NCI-H1417 treated with DMSO at 0.1 percent for 48 hours (cell line): Measurements from ENCODE around the gene DNAJB1.
"Not testable (repeated sequence)": the region's sequence is repeated elsewhere in the genome, so short reads cannot be mapped to it uniquely, and the experiment has no call there.

Source experiments
- DNase-seq: peaks from one replicate; lab custom pipeline; 2025; lab: John Stamatoyannopoulos, UW

Gene DNAJB1

DNA sequence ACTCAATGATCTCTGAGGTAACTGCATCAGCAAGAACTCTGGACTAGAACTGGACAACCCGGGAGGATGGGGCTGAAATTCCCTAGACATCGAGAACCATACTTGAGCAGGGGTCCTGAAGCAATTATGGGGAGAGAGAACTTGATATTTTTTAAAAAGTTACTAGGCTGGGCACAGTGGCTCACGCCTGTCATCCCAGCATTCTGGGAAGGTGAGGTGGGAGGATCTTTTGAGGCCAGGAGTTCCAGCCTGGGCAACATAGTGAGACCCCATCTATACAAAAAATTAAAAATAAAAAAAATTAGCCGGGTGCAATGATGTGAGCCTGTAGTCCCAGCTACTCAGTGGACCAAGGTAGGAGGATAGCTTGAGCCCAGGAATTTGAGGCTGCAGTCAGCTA is 2.3 kb upstream of the DNAJB1 start:
- no peak for DNase-seq

DNA sequence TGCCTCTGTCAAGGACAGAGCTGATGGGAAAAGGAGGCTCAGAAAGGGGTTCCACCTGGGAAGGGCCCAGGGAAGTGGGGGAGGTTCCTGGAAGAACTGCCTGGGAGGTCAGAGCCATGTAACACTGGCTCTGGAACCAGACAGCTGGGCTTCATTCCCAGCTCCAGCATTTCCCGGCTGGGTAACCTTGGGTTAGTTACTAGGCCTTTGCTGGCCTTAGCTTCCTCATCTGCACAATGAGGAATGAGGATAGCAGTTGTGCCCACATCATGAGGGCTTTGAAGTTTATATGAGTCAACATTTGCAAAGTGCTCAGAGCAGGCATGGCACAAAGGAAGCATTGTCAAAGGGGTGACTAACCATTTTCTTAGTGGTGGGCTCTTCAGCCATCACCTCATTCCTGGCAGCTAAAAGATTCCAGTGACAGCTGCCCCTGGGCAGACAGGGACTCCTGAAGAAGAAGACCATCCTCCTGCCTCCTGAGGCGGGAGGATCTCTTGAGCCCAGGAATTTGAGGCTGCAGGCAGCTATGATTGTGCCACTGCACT is 1.7 kb upstream of the DNAJB1 start:
- no peak for DNase-seq

DNA sequence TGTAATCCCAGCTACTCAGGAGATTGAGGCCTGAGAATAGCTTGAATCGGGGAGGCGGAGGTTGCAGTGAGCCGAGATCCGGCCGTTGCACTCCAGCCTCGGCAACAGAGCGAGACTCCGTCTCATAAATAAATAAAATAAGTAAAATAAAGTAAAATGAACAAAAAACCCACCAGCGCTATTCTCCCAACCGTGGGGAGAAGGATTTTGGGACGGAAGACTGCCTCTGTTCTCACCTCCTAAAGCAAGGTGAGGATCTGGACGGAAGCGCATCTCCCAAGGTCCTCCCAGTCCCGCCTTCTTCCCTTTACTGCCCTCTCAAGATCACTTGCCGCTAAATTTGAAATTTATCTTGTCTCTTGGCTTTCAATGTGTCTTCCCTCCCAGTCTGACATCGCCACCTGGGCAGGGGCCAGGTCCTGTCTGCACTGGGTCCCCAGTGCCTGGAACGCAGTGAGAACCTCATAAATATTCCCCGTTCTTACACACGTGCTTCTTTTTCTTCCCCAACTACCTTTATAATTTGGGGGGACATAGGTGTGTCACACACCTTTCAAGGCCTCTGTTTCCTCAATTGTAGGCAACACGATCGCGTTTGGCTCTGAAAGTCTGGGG is 1.2 kb upstream of the DNAJB1 start:
- no peak for DNase-seq

DNA sequence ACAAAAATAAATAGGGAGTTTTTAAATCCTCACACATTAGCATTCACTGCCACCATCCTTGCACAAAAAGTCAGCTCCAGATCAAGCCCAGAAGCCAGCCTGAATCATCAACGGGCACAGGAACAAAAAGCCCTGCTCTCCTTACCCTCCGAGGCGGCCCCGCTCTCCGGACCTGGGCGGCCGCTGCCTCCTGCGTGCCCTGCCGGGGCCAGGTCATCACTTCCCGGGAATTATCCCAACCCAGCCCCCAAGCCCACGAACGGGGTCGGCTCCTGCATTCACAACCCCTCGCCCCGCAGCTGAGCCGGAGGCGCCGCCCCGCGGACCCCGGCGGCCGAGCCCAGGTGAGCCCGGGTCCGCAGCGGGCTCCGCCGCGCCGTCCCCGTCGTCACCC is 754 bp downstream of the DNAJB1 start:
- no peak for DNase-seq

DNA sequence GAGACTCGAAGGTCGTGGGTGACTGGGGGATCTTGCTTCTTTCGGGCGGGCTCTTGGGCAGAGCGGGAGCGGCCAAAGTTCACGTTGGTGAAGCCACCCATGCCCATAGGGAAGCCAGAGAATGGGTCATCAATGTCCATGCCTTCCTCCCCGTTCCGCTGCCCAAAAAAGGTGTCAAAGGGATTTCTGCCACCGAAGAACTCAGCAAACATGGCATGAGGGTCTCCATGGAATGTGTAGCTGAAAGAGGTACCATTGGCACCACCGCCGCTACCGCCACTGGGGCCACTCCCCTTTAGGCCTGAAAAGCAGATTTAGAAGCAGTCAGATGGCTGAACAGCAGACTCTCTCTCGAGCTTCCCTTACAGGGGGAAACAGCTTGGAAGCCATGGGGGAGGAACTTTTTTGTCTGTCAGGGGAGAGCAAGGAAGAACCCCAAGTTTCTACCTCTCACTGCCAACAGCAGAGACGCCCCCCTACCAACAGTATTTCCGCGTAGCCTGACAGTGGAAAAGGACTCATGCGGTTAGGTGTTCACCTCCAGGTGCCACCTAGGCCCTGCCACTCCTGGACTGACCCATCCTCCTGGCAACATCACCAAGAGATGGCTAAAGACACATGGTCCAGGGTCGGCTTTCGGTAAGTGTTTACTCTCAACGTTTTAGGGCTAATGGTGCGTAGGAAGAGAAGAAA is 1.3 kb downstream of the DNAJB1 start:
- no peak for DNase-seq

DNA sequence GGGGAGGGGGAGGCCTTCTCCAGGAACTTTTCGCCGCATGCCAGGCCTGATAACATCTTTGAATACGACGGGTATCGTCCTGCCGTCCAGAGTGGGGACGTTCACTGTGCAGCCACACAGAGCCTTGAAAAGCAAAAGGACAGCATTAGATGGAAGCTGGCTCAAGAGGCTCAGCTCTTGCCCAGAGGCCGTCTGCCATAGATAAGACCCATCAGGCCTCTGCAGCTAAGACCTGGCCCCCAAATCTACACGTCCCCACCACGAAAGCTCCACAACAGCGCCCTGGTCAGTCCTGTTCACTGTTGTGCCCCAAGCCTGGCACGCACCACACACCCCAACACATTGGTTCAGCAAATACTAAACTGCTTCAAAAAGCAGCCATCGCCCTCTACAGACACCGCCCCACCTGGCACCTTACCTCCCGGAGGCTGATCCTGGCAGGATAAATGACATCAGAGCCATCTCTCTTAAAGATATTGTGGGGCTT is 2.1 kb downstream of the DNAJB1 start:
- no peak for DNase-seq

DNA sequence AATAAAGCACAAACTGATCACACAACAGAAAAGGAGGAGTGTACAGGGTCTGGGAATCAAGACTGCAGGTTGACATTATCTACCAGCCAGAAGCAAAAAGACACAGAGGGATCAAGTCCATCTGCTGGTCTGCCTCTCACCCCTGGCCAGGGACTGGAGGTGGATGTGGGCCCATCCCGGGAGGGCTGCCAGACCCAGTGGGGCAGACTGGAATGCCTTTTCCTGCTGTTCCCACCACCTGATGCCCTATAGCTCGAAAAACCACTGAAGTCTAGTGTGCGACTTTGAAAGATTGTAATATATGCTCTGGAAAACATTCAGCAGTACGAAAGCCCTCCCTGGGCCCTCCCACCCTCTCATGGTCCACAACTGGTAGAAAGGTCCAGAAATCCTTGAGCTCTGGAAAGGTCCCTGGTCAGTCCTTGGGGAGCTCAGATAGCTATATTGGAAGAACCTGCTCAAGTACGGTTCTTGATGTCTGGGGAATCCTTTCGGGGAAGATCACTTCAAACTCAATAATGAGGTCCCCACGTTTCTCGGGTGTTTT is 2.6 kb downstream of the DNAJB1 start:
- no peak for DNase-seq

DNA sequence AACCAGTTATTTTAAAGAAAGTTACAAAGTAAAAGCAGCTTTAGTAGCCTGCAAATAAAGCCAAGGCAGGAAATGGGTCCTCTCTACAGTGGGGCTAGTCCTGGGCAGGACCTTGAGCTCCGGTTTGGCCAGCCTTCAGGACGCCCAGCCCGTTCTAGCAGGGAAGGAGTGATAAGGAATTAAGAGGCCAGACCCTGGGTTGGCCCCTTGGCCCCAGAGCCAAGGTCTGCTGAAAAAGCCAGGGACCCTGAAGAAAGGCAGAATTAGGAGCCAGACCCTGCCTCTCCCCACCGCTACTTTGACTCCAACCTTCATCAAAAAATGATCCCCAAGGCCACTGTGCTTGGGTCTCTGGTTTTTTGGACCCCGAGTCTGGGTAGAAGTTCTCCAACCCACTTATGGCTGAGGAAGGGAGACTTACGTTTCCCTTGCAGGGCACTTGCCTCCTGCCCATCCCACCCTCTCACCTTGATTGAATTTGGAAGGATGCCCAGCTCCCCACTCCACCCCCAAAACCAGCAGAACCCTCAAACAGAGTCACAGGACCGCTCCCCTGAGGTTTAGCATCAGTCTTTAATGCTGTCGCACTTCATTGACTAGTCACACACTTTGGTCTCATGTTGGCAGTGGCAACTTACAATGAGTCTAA is 3.9 kb downstream of the DNAJB1 start:
- no peak for DNase-seq

DNA sequence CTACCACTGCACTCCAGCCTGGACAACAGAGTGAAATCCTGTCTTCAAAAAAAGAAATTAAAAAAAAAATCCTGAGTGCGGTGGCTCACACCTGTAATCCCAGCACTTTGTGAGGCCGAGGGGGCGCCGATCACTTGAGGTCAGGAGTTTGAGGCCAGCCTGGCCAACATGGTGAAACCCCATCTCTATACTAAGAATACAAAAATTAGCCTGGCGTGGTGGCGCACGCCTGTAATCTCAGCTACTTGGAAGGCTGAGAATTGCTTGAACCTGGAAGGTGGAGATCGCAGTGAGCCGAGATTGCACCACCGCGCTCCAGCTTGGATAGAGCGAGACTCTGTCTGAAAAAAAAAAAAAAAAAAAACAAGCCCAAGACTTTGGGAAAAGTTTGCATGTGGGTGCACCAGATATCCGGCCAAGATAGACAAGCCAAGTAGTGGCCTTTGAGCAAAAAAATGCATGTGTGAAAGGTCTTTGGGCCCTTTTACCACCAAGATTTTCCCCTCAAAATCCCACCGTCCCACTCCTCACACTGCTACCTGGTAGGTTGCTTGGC is 5.7 kb downstream of the DNAJB1 start:
- DNase-seq: no peak

DNA sequence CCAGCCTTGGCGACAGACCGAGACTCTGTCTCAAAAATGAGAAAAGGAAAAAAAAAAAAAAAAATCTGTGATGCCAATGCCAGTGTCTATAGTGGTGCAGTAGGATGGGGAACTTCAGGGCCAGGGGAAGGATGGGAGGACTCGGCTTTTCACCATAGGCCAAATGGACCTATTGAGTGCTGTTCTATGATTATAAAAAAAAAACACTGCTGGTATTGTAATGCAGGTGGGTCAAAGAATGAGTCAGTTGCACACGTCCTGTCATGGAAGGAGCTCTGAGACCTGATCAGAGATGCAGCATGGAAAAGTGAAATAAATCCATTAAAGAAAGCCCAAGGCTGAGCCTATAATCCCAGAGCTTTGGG is 7.0 kb downstream of the DNAJB1 start:
- no peak for DNase-seq

DNA sequence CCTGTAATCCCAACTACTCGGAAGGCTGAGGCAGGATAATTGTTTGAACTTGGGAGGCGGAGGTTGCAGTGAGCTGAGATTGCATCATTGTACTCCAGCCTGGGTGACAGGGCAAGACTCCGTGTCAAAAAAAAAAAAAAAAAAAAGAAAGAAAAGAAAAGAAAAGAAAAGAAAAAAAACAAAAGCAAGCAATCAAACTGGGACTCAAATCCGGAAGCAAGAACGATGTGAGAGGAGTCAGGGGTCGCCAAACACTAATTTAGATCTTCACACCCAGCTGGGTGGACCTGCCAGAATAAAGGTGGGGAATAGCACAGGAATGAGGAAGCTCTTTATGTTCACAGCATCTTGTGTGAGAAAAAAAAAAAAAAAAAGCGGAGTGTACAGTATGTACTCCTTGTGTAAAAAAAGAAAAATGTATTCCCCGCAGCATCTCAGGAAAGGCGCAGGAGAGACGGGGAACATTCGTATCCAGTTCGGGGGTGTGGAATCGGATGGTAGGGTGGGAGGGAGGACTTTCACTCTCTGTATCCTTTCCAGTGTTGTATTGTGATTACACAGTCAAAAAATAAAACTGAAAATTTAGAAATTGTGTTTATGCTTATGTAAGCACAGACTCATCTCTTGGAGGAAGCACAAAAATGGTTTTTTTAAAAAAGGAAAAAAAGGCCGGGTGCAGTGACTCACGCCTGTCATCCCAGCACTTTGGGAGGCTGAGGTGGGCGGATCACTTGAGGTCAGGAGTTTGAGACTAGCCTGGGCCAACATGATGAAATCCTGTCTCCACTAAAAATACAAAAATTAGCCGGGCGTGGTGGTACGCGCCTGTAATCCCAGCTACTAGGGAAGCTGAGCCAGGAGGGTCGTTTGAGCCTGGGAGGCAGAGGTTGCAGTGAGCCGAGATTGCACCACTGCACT is 7.6 kb downstream of the DNAJB1 start:
- no peak for DNase-seq

DNA sequence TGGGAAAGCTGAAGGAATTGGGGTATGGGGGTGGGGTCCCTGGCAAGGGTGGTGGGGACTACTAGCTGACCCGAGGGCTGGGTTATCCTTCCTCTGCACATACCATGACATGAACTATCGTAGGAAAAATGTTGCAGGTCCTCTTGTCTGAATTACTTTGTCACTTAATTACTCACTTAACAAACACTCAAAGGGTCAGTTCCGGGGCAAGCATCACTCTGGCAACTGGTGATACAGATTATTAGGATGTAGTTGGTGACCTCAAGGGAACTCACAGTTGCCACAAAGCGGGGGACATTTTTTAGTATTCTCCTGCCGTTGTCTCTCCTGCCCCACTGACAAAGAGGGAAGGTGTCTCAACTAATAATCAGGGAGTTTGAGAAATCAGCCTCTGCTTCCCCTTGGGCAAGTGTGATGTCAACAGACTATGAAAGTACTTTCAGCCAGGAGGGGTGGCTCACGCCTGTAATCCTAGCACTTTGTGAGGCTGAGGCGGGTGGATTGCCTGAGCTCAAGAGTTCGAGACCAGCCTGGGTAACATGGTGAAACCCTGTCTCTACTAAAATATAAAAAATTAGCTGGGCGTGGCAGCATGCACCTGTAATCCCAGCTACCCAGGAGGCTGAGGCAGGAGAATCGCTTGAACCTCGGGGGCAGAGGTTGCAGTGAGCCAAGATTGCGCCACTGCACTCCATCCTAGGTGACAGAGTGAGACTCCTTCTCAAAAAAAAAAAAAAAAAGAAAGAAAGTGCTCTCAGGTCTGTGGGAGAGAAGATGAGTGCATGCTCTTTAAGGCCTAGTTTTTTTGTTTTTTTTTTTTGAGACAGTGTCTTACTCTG is 10.3 kb downstream of the DNAJB1 start:
- no peak for DNase-seq

DNA sequence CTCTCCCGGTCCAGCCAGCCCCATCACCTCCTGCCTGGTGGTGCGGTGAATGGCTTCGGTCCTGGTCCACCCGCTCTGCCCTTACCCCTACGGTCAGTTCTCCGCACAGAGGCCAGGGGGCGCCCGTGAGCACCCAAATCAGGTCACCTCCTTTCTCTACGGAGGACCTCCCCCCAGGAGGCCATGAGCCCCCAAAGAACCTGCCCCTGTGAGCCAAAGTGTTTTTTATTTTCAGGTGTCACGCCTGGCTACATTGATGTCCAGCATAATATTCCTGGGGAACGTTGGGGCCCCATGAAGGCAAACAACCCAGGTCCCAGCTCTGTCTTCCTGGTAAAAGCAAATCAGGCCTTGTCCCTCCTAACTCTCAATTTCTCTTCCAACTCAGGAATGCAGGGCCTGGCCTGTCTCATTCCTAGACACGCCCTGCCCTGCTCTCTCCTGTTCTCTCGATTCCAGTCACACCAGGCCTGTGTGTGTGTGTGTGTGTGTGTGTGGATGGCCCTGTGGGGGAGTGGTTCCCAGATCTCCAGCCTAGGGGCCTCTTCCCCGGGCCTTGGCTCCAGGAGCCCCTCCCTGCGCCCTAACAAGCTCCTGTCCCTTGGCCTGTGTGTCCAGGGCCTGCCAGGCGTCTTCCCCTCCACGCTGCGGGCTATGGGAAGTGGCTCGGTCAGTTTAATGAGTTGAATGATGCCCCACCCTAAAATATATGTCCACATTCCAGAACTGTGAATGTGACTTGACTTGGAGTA is 12.5 kb downstream of the DNAJB1 start:
- no peak for DNase-seq

DNA sequence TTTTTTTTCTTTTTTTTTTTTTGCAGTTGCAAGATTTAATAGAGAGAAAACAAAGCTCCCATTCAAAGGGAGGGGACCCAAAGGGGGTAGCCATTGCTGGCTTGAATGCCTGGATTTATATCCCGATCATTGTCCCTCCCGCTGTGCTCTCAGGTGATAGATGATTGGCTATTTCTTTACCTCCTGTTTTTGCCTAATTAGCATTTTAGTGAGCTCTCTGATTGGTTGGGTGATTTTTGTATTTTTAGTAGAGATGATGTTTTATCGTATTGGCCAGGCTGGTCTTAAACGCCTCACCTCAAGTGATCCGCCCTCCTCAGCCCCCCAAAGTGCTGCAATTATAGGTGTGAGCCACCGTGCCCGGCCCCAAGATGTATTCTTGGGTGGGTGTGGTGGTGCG is 13.6 kb downstream of the DNAJB1 start:
- DNase-seq: not testable (repeated sequence)

DNA sequence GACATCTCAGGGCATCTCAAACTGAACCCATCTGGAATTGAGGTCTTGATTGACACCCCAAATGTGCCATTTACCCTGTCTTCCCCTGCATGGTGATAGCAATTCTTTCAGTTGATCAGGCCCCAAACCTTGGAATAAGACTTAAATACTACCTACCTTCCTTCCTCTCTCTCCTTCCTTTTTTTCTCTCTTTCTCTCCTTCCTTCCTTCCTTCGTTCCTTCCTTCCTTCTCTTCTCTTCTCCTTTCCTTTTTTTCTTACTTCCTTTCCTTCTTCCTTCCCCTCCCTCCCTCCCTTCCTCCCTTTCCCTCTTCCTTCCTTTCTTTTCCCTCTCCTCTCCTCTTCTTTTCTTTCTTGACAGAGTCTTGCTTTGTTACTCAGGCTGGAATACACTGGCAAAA is 14.9 kb downstream of the DNAJB1 start:
- DNase-seq: no peak

DNA sequence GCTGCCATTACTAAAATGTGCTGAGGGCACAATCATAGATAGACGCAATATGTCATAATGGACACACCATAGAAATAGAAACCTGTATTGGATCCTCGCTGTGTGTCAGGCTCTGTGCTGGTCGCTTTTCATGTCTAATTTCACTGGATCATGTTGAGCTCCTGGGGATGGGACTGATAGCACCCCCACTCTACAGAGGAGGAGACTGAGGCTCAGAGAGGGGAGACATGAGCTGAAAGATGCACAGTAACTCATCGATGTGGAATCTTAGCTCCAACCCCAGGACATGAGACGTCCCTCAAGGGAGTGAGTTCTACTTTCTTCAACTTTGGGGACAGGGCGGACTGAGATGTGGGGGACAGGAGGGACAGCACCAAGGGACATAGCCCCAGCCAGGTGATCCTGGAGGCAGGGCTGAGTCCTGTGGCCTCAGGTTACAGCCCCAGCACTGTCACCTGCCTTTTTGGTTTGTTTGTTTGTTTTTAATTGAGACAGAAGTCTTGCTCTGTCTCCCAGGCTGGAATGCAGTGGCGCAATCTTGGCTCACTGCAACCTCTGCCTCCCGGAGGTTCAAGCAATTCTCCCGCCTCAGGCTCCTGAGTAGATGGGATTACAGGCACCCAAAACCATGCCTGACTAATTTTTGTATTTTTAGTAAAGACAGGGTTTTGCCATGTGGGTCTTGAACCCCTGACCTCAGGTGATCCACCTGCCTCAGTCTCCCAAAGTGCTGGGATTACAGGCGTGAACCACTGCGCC is 15.7 kb downstream of the DNAJB1 start:
- DNase-seq: no peak

DNA sequence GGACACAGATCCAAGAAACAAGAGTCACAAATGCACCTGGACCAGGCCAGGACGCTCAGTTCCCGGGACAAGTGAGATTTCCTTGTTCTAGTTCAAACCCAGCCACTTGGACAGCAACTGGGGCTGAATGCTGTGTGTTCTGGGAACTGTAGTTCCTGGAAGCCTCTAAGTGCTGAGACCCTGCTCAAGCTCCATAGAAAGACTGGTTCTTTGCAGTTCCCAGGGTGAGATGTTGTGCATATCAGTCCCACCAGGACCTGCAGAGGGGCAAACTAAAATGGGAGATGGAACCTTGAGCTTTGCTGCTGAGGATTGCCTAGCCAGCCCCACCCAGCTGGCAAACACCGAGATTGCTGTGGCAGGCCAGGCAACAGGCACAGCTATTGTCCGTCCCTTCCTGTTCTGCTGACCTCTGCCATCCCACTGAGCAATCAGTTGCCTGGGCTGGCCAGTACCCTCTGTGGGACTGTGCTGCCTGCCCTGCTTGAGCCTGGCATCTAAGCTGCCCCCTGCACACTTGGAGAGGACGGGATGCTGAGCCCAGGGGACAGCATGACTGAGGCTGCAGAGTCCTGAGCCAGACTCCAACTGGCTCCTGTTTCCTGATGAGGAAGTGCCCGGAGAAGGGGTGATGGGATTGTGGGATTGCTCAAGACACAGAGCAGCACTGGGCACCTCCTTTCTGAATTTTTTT is 20.8 kb downstream of the DNAJB1 start:
- DNase-seq: no peak

DNA sequence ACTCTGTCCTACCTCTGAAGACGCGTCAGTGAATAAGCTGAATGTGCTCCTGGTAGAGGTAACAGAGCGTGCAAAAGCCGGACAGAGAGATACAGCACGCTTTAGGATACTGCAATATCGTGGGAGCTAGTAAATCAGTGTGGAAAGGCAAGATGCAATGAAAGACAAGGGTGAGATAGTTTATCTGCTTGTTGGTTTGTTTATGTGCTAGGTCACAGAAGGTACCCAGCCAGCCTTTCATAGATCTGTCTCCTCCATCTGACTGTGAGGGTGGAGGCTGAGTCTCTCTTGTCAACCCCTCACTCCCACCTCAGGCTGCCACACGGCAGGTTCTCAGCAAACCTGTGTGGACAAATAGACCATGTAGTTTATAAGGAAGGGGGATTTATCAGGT is 21.4 kb downstream of the DNAJB1 start:
- no peak for DNase-seq
